ENCODE results near the gene IGSF11.

Gene IGSF11

GRCh38 chr3:118943597-118943996 is 91.0 kb downstream of the IGSF11 start:
- Histone ChIP-seq H3K27me3 (ENCODE audit: control insufficient read depth in 1 of 2, insufficient read depth in 2 of 2, low read length in 2 of 2) (no peaks in the 10 kb centered on the region), H3K9me3 (ENCODE audit: low read length) (no peaks in the 10 kb centered on the region), H3K4me1 (ENCODE audit: insufficient read depth, low read length) (no peaks in the 10 kb centered on the region), H3K9ac (ENCODE audit: low read length) (no peak overlapping the region), H3K4me3 (ENCODE audit: low read depth in 1 of 2, low read length in 2 of 2) (no peak overlapping the region), H3K36me3 (ENCODE audit: insufficient read depth, low read length) (no peaks in the 10 kb centered on the region), H3K27ac (ENCODE audit: low read depth, low read length) (no peak overlapping the region)

GRCh38 chr3:118942671-118943070 is 92.0 kb downstream of the IGSF11 start:
- H3K27me3 ChIP-seq (ENCODE audit: control insufficient read depth in 1 of 2, insufficient read depth in 2 of 2, low read length in 2 of 2): no peaks in the 10 kb centered on the region
- no peaks in the 10 kb centered on the region for H3K4me1 ChIP-seq (ENCODE audit: insufficient read depth, low read length)
- no peak overlapping the region for H3K9ac ChIP-seq (ENCODE audit: low read length)
- no peak overlapping the region for H3K4me3 ChIP-seq (ENCODE audit: low read depth in 1 of 2, low read length in 2 of 2)
- no peaks in the 10 kb centered on the region for H3K9me3 ChIP-seq (ENCODE audit: low read length)
- H3K27ac ChIP-seq (ENCODE audit: low read depth, low read length): no peak overlapping the region
- H3K36me3 ChIP-seq (ENCODE audit: insufficient read depth, low read length): no peaks in the 10 kb centered on the region

GRCh38 chr3:118942195-118942594 is 92.5 kb downstream of the IGSF11 start:
- H3K9ac ChIP-seq (ENCODE audit: low read length): no peak overlapping the region
- H3K4me1 ChIP-seq (ENCODE audit: insufficient read depth, low read length): no peaks in the 10 kb centered on the region
- no peak overlapping the region for H3K27ac ChIP-seq (ENCODE audit: low read depth, low read length)
- H3K9me3 ChIP-seq (ENCODE audit: low read length): no peaks in the 10 kb centered on the region
- no peak overlapping the region for H3K4me3 ChIP-seq (ENCODE audit: low read depth in 1 of 2, low read length in 2 of 2)
- no peaks in the 10 kb centered on the region for H3K36me3 ChIP-seq (ENCODE audit: insufficient read depth, low read length)
- H3K27me3 ChIP-seq (ENCODE audit: control insufficient read depth in 1 of 2, insufficient read depth in 2 of 2, low read length in 2 of 2): no peaks in the 10 kb centered on the region

- Histone ChIP-seq H3K4me3 (ENCODE audit: low read depth in 1 of 2, low read length in 2 of 2) (no peak overlapping the region), H3K27me3 (ENCODE audit: control insufficient read depth in 1 of 2, insufficient read depth in 2 of 2, low read length in 2 of 2) (no peaks in the 10 kb centered on the region), H3K9ac (ENCODE audit: low read length) (no peak overlapping the region), H3K36me3 (ENCODE audit: insufficient read depth, low read length) (no peaks in the 10 kb centered on the region), H3K27ac (ENCODE audit: low read depth, low read length) (no peak overlapping the region), H3K4me1 (ENCODE audit: insufficient read depth, low read length) (no peaks in the 10 kb centered on the region), H3K9me3 (ENCODE audit: low read length) (no peaks in the 10 kb centered on the region)
Measured at GRCh38 chr3:118941236-118941635, 93.4 kb downstream of the IGSF11 start.

- Histone ChIP-seq H3K27ac (ENCODE audit: low read depth, low read length) (no peak overlapping the region), H3K4me3 (ENCODE audit: low read depth in 1 of 2, low read length in 2 of 2) (no peak overlapping the region), H3K9me3 (ENCODE audit: low read length) (no peaks in the 10 kb centered on the region), H3K9ac (ENCODE audit: low read length) (no peak overlapping the region), H3K36me3 (ENCODE audit: insufficient read depth, low read length) (no peaks in the 10 kb centered on the region), H3K27me3 (ENCODE audit: control insufficient read depth in 1 of 2, insufficient read depth in 2 of 2, low read length in 2 of 2) (no peaks in the 10 kb centered on the region), H3K4me1 (ENCODE audit: insufficient read depth, low read length) (no peaks in the 10 kb centered on the region)
Measured at GRCh38 chr3:118938183-118938961, 96.3 kb downstream of the IGSF11 start.

GRCh38 chr3:118936811-118937210 is 97.8 kb downstream of the IGSF11 start:
- H3K27me3 ChIP-seq (ENCODE audit: control insufficient read depth in 1 of 2, insufficient read depth in 2 of 2, low read length in 2 of 2): no peaks in the 10 kb centered on the region
- no peaks in the 10 kb centered on the region for H3K9me3 ChIP-seq (ENCODE audit: low read length)
- no peak overlapping the region for H3K4me3 ChIP-seq (ENCODE audit: low read depth in 1 of 2, low read length in 2 of 2)
- H3K9ac ChIP-seq (ENCODE audit: low read length): no peak overlapping the region
- H3K36me3 ChIP-seq (ENCODE audit: insufficient read depth, low read length): no peaks in the 10 kb centered on the region
- H3K4me1 ChIP-seq (ENCODE audit: insufficient read depth, low read length): no peaks in the 10 kb centered on the region
- no peak overlapping the region for H3K27ac ChIP-seq (ENCODE audit: low read depth, low read length)

- H3K4me3 ChIP-seq (ENCODE audit: low read depth in 1 of 2, low read length in 2 of 2): no peak overlapping the region
- no peaks in the 10 kb centered on the region for H3K27me3 ChIP-seq (ENCODE audit: control insufficient read depth in 1 of 2, insufficient read depth in 2 of 2, low read length in 2 of 2)
- H3K36me3 ChIP-seq (ENCODE audit: insufficient read depth, low read length): no peaks in the 10 kb centered on the region
- no peaks in the 10 kb centered on the region for H3K9me3 ChIP-seq (ENCODE audit: low read length)
- no peak overlapping the region for H3K9ac ChIP-seq (ENCODE audit: low read length)
- H3K27ac ChIP-seq (ENCODE audit: low read depth, low read length): no peak overlapping the region
- no peaks in the 10 kb centered on the region for H3K4me1 ChIP-seq (ENCODE audit: insufficient read depth, low read length)
Measured at GRCh38 chr3:118932822-118933558, 101.7 kb downstream of the IGSF11 start.

GRCh38 chr3:118931996-118932395 is 102.7 kb downstream of the IGSF11 start:
- H3K27ac ChIP-seq (ENCODE audit: low read depth, low read length): no peak overlapping the region
- H3K27me3 ChIP-seq (ENCODE audit: control insufficient read depth in 1 of 2, insufficient read depth in 2 of 2, low read length in 2 of 2): no peaks in the 10 kb centered on the region
- H3K4me1 ChIP-seq (ENCODE audit: insufficient read depth, low read length): no peaks in the 10 kb centered on the region
- no peak overlapping the region for H3K4me3 ChIP-seq (ENCODE audit: low read depth in 1 of 2, low read length in 2 of 2)
- H3K9ac ChIP-seq (ENCODE audit: low read length): no peak overlapping the region
- H3K36me3 ChIP-seq (ENCODE audit: insufficient read depth, low read length): no peaks in the 10 kb centered on the region
- H3K9me3 ChIP-seq (ENCODE audit: low read length): no peaks in the 10 kb centered on the region

- Histone ChIP-seq H3K9ac (ENCODE audit: low read length) (no peak overlapping the region), H3K27me3 (ENCODE audit: control insufficient read depth in 1 of 2, insufficient read depth in 2 of 2, low read length in 2 of 2) (no peaks in the 10 kb centered on the region), H3K4me1 (ENCODE audit: insufficient read depth, low read length) (no peaks in the 10 kb centered on the region)
Measured at GRCh38 chr3:118927449-118927848, 107.2 kb downstream of the IGSF11 start.

GRCh38 chr3:118912188-118912587 is 122.5 kb downstream of the IGSF11 start:
- Histone ChIP-seq H3K4me3 (ENCODE audit: low read depth in 1 of 2, low read length in 2 of 2) (no peak overlapping the region), H3K36me3 (ENCODE audit: insufficient read depth, low read length) (no peaks in the 10 kb centered on the region), H3K9ac (ENCODE audit: low read length) (no peak overlapping the region), H3K27me3 (ENCODE audit: control insufficient read depth in 1 of 2, insufficient read depth in 2 of 2, low read length in 2 of 2) (no peaks in the 10 kb centered on the region), H3K4me1 (ENCODE audit: insufficient read depth, low read length) (no peaks in the 10 kb centered on the region), H3K9me3 (ENCODE audit: low read length) (no peaks in the 10 kb centered on the region), H3K27ac (ENCODE audit: low read depth, low read length) (no peak overlapping the region)

More at GRCh38 chr3:118927449-118927848, 107.2 kb downstream of the IGSF11 start:
- H3K9me3 ChIP-seq (ENCODE audit: low read length): no peaks in the 10 kb centered on the region
- no peak overlapping the region for H3K27ac ChIP-seq (ENCODE audit: low read depth, low read length)
- no peak overlapping the region for H3K4me3 ChIP-seq (ENCODE audit: low read depth in 1 of 2, low read length in 2 of 2)
- no peaks in the 10 kb centered on the region for H3K36me3 ChIP-seq (ENCODE audit: insufficient read depth, low read length)

- no peaks in the 10 kb centered on the region for H3K9me3 ChIP-seq (ENCODE audit: low read length)
- H3K27ac ChIP-seq (ENCODE audit: low read depth, low read length): no peak overlapping the region
- no peaks in the 10 kb centered on the region for H3K4me1 ChIP-seq (ENCODE audit: insufficient read depth, low read length)
- no peaks in the 10 kb centered on the region for H3K36me3 ChIP-seq (ENCODE audit: insufficient read depth, low read length)
- H3K9ac ChIP-seq (ENCODE audit: low read length): no peak overlapping the region
- no peak overlapping the region for H3K4me3 ChIP-seq (ENCODE audit: low read depth in 1 of 2, low read length in 2 of 2)
- no peaks in the 10 kb centered on the region for H3K27me3 ChIP-seq (ENCODE audit: control insufficient read depth in 1 of 2, insufficient read depth in 2 of 2, low read length in 2 of 2)
Measured at GRCh38 chr3:118910332-118910731, 124.3 kb downstream of the IGSF11 start.

Measured in muscle layer of colon (tissue), 2 donors.